DMS 273 (cell line): ENCODE measurements around the gene ERO1B.
"Not testable (repeated sequence)": the region's sequence is repeated elsewhere in the genome, so short reads cannot be mapped to it uniquely, and the experiment has no call there.

Experiments
- DNase-seq: peaks from one replicate; lab custom pipeline; 2025; ENCODE audit not compliant: unreplicated experiment; lab: John Stamatoyannopoulos, UW

ERO1B gene

GRCh38 chr1:236281654-236282424 lies at the start of gene ERO1B:
ERO1B (minus strand) TSS chr1:236281958; CDS start chr1:236281783, 175 bp downstream.
- DNase-seq: peak; percentile 100

- not testable (repeated sequence) for DNase-seq
These were observed 49.7 kb upstream of the ERO1B start for GRCh38 chr1:236331412-236331811.

GRCh38 chr1:236326432-236326831 lies 44.7 kb upstream of the ERO1B start:
- DNase-seq: no peak

GRCh38 chr1:236325567-236325966 lies 43.8 kb upstream of the ERO1B start:
- no peak for DNase-seq

GRCh38 chr1:236323819-236324411 lies 42.2 kb upstream of the ERO1B start:
- no peak for DNase-seq

- DNase-seq: no peak
These were observed 41.0 kb upstream of the ERO1B start for GRCh38 chr1:236322566-236323409.

GRCh38 chr1:236321101-236321500 lies 39.3 kb upstream of the ERO1B start:
- DNase-seq: peak; percentile 42

GRCh38 chr1:236320671-236321070 lies 38.9 kb upstream of the ERO1B start:
- DNase-seq: peak; percentile 84

GRCh38 chr1:236320214-236320613 lies 38.5 kb upstream of the ERO1B start:
- DNase-seq: no peak

GRCh38 chr1:236316437-236316836 lies 34.7 kb upstream of the ERO1B start:
- DNase-seq: no peak

- DNase-seq: no peak
These were observed 33.8 kb upstream of the ERO1B start for GRCh38 chr1:236315518-236315917.

GRCh38 chr1:236315092-236315491 lies 33.3 kb upstream of the ERO1B start:
- DNase-seq: no peak

- DNase-seq: not testable (repeated sequence)
These were observed 32.3 kb upstream of the ERO1B start for GRCh38 chr1:236314050-236314449.

GRCh38 chr1:236313427-236313826 lies 31.7 kb upstream of the ERO1B start:
- DNase-seq: no peak

GRCh38 chr1:236311040-236311439 lies 29.3 kb upstream of the ERO1B start:
- no peak for DNase-seq

GRCh38 chr1:236308827-236309226 lies 27.1 kb upstream of the ERO1B start:
- DNase-seq: no peak

- no peak for DNase-seq
These were observed 25.7 kb upstream of the ERO1B start for GRCh38 chr1:236307435-236307834.

GRCh38 chr1:236304682-236305081 lies 22.9 kb upstream of the ERO1B start:
- DNase-seq: no peak

GRCh38 chr1:236303675-236304074 lies 21.9 kb upstream of the ERO1B start:
- DNase-seq: no peak

- DNase-seq: no peak
These were observed 21.2 kb upstream of the ERO1B start for GRCh38 chr1:236302941-236303340.

GRCh38 chr1:236301958-236302335 lies 20.2 kb upstream of the ERO1B start:
- DNase-seq: no peak
